Endothelial cell of umbilical vein (primary cell): ENCODE measurements around the gene TRAPPC2.

Source experiments
- CTCF ChIP-seq, 2 donors: IDR thresholded peaks; 1 replicate in 1 of 2; 2 replicates in 1 of 2; pipeline ENCODE4 v1.5.1; 2011; ENCODE audit warnings: low read length in 2 of 2, mild to moderate bottlenecking in 2 of 2, moderate library complexity in 2 of 2, control low read depth in 1 of 2, inconsistent platforms in 1 of 2, low read depth in 1 of 2; ENCODE audit not compliant: insufficient read depth in 1 of 2; ENCODE audit errors: extremely low read depth in 1 of 2
- EZH2 ChIP-seq: IDR thresholded peaks from 2 replicates; pipeline ENCODE4 v1.6.1; 2012; ENCODE audit warnings: borderline replicate concordance, low read depth, mild to moderate bottlenecking, moderate library complexity, low read length, inconsistent platforms; ENCODE audit not compliant: severe bottlenecking
- MAX ChIP-seq: IDR thresholded peaks from 2 replicates; pipeline ENCODE4 v1.6.1; 2011; ENCODE audit not compliant: insufficient read depth, insufficient read length
- MYC ChIP-seq: IDR thresholded peaks from one replicate; pipeline ENCODE4 v1.6.1; 2011; ENCODE audit warnings: mild to moderate bottlenecking, low read depth, low read length
- POLR2A ChIP-seq: IDR thresholded peaks from 2 replicates; pipeline ENCODE4 v1.6.1; 2012; ENCODE audit warnings: low read depth, mild to moderate bottlenecking, control low read depth, low read length
- POLR2AphosphoS5 ChIP-seq: IDR thresholded peaks from 2 replicates; pipeline ENCODE4 v1.6.1; 2012; ENCODE audit warnings: low read depth, mild to moderate bottlenecking, control low read depth, low read length, moderate library complexity; ENCODE audit not compliant: insufficient read depth

- TF ChIP-seq CTCF (IDR thresholded peaks at IDR 0.05; ENCODE audit: extremely low read depth in 1 of 2, insufficient read depth in 1 of 2, low read depth in 1 of 2, low read length in 2 of 2) (no peak), POLR2AphosphoS5 (no peak), POLR2A (no peak), MYC (no peak), MAX (no peak), EZH2 (no peak)
These were observed 47.2 kb downstream of the TRAPPC2 start for GRCh38 chrX:13687203-13687602.
